Stimulated activated CD8-positive, alpha-beta memory T cell treated with anti-CD3 and anti-CD28 coated beads, Interleukin-7, amount 100 ng/mL, for 48 hours (primary cell): Measurements from ENCODE around the gene GSDME.

Experiments used
- DNase-seq, 2 donors: peaks; one replicate each; pipeline ENCODE4 v3.0.0-alpha.2; 2020; ENCODE audit warnings: low read depth in 1 of 2; ENCODE audit errors: extremely low read depth in 1 of 2

Gene GSDME

DNA sequence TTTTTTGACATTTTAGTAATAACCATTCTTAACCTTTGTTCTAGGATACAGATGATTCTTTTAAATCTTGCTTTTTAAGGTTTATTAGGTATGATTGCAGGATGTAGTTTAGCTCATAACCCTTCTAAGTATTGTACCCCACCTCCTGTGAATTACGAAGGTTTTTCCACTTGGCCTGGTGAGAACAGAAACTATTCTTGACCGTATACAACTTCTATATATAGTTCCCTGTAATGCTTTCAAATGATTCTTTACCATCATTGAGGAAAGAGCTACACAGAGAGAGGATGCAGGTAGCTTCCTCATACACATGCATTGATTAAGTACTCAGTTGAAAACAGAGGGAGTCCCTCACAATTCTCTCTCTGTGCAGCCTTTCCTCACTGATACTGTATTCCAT, 97.8 kb downstream of the GSDME start:
- DNase-seq, result no peak

DNA sequence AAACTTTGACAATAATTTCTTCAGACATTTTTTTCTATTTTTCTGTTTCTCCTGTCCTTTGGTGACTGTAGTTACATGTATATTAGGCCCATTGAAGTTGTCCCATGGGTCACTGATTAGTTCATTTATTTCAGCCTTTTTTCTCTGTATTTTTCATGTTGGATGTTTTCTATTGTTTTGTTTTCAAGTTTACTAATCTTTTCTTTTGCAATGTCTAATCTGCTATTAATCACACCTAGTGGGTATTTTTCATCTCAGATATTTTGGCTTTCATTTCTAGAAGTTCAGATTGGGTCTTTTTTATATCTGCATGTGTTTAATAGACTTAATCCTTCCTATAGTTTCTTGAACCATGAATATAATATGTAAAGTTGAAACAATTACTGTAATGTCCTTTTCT, 99.3 kb downstream of the GSDME start:
- no peak for DNase-seq

DNA sequence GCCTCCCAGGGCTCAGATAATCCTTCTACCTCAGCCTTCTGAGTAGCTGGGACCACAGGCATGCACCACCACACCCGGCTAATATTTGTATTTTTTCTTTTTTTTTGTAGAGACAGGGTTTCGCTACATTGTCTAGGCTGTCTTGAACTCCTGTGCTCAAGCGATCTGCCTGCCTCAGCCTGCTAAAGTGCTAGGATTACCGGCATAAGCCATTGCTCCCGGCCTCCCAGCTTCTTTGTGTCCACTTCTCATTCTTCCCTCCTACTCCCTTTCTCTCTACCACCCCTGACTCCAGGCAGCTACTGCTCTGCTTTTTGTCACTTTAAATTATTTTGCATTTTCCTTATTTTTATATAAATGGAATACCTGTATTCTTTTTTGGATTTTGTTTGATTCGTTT, 100.7 kb downstream of the GSDME start:
- no peak for DNase-seq

DNA sequence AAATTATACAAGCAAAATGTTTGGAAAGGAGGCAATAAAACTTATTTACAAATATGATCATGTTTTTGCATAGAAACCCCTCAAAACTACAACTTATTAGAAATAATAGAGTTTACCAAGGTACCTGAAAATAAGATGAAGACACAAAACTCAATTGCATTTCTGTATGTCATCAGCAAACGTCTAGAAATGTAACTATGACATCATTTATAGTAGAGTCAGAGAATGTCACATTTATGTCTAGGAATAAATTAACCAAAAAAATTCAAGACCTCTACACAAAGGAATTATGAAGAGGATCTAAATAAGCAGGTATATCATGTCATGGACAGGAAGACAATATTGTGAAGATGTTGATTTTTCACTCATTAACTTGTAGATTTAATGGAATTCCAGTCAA, 103.0 kb downstream of the GSDME start:
- DNase-seq, result no peak

DNA sequence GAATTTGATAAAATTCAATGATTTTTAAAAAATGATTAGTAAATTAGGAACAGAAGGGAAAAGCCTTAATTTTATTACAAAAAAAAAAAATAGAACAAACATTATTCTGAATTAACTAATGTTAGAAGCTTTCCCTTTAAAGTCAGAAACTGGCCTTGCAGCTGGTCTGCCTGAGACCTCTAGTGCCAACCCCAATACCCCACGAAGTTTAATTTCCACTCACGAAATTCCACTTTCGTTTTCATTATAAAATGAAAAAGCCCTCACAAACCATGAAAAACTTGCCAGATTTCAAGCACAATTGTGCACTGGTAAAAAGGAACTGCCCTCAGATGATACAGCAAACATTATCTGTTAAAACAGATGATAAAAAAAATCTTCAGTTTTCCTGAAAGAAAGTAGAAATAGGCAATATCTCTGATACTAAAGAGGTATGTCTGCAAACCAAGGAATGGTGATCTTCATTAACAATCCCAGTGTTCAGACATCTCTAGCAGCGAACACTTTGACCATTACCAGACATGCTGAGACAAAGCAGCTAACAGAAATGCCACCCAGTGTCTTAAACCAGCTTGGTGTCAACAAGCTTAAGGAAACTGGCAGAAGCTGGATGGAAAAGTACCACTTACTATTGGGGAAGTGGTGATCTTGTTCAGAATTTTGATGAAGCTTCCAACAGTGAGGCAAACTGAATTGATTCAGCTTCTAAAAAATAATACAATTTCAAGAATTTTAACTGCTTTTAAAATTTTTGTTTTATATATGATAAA, 103.8 kb downstream of the GSDME start:
- no peak for DNase-seq

DNA sequence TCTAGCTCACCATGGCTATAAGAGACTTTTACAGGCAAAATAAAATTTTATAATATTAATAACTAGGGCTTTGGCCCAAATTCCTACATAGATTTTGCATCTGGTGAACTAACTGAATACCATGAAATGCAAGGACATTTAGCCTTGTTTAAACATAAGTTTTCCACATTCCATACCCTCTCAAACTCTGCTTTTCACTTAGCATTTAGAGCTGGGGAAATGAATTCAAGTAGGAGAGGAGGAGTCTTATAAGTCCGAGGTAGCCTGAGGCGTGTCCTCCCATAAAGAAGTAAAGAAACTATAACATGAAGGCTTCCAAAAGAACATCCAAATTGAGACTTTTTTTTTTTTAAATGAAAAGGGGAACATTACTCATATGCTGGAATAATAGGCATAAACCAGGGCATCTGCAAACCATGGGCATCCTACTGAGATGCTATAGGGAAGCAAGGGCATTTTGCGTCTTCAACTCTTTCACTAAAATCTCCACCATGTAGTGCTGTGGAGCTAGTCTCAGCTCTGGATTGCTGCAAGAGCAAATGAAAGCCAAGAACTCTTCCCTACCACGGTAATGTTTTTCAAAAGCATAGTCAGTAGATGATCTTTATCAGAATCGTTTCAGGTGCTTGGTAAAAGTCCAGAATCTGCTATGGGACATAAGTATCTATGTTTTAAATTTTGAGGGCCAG, 104.9 kb downstream of the GSDME start:
- DNase-seq, result no peak
